GM18870 (cell line): Measurements from ENCODE around the gene CDK16.
"Not testable (repeated sequence)": the region's sequence is repeated elsewhere in the genome, so short reads cannot be mapped to it uniquely, and the experiment has no call there.

ENCODE experiments used
- ATAC-seq: cut with Tn5 transposase; IDR thresholded peaks from one replicate; pipeline ENCODE4 v1.9.1; 2021; ENCODE audit warnings: moderate library complexity; ENCODE audit not compliant: unreplicated experiment

The CDK16 gene

DNA sequence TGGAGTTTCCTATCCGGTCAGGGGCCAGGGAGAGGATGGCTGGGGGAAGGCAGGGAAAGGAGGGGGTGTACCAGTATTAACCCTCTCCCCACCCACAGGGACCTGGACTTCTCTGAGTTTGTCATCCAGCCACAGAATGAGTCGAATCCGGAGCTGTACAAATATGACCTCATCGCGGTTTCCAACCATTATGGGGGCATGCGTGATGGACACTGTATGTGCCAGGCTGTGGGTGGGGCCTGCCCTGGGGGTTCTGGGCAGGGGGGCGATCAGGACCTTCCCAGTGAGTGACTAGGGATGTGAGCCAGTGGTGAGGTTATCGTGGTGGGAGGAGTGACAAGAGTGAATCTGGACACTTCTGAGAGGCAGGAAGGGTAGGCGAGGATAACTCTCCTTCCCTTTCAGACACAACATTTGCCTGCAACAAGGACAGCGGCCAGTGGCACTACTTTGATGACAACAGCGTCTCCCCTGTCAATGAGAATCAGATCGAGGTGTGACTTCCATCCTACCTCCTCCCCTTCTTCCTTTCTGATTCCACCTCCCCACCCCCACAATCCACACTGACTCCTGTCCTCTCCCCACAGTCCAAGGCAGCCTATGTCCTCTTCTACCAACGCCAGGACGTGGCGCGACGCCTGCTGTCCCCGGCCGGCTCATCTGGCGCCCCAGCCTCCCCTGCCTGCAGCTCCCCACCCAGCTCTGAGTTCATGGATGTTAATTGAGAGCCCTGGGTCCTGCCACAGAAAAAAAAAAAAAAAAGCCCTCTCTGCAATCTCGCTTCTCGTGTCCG lies 28.9 kb downstream of the CDK16 start:
- no peak for ATAC-seq

DNA sequence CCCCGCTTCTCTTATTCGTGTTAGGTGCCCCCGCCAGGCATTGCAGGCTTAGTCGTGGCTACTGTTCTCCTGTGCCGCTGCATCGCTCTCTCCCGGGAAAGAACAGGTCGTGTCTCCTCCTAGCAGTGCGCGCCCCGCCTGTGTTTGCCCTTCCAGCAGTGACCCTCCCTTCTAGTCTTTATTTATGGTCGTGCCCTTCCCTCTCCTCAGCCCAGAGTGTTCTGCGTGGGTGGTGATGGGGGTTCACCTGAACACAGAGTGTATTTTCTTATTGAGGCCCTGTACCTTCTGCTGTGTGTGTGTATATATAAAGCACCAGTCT lies 29.5 kb downstream of the CDK16 start:
- ATAC-seq: no peak

DNA sequence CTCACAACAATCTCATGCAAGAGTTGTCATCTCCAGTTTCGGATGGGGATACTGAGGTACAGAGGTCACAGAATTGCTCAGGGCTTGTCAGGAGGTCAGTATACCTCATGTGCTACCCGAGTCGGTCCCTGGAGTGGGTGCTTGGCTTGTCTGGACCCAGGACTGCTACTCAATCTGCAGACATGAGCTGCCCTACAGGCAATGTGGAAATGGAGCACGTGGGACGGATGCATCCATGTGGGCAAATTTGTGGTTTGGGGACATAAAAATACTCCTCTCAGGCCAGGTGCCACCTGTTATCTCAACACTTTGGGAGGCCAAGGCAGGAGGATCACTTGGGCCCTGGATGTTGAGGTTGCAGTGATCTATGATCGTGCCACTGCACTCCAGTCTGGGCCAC lies 30.1 kb downstream of the CDK16 start:
- no peak for ATAC-seq

DNA sequence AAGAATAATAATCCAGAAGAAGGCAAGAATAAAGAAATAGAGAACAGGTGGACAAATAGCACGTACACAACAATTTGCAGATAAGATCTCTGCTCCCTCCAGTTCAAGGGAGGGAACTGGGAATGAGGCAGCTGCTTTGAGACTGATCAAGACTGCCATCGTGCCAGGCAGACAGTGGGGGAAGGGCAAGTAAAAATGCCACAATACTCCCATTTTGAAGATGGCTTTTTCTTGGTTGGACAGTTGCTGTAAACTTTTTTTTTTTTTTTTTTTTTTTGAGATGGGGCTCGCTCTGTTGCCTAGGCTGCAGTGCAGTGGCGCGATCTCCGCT lies 31.5 kb downstream of the CDK16 start:
- ATAC-seq: no peak

DNA sequence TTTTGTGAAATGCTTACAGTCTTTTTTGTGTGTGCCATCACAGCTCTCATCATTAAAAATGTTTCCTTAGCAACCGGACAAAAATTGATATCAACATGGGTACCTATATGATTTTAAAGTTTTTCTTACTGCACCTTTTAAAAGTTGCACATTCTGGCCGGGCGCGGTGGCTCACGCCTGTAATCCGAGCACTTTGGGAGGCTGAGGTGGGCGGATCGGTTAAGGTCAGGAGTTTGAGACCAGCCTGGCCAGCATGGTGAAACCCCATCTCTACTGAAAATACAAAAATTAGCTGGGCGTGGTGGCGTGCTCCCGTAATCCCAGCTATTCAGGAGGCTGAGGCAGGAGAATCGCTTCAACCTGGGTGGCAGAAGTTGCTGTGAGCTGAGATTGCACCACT lies 39.1 kb downstream of the CDK16 start:
- ATAC-seq: not testable (repeated sequence)

DNA sequence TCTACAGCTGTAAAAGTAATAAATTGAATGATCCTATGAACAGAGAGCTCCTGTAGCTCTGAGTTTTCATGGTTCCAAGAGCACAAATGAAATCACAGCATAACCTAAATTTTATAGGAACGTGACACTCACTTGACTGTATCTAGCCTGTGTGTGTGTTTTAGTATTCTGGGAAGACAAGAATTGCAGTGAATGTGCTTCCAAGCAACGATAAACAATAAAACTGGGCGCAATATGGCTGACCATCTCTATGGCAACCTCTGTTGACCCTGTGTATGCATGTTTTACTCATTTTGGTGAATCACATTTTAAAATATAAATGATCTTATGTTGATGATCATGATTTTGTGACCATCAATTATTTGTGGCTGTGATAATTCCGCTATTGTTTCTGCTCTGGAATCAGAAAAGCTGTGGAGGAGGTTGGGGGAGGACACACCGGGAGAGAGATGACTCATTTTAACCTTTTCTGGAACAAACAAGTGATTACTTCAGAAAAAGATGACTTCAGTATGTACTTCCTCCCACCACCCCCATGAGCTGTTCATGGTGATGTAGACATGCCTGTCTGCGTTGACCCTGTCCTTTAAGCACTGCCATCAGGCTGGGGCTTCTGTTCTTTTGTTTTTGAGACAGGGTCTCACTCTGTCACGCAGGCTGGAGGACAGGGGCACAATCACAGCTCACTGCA lies 46.1 kb downstream of the CDK16 start:
- ATAC-seq: no peak

DNA sequence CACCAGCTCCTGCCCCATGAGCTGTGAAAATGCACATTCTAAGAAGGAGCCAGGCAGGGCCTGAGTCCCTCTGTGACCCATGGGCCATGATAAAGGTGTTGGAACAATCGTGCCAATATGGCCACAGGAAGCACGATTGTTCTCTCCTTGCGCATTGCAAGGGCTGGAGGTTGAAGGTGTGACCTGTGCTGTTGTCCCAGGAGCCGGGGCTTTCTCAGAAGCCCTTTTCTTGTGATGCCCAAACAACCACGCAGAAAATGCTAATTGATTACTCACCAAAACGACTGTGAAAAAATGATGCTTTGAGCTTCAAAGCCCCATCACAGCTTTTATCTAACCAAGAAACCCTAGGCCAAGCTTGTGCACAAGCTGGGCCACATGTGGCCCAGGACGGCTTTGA lies 48.2 kb downstream of the CDK16 start:
- no peak for ATAC-seq

DNA sequence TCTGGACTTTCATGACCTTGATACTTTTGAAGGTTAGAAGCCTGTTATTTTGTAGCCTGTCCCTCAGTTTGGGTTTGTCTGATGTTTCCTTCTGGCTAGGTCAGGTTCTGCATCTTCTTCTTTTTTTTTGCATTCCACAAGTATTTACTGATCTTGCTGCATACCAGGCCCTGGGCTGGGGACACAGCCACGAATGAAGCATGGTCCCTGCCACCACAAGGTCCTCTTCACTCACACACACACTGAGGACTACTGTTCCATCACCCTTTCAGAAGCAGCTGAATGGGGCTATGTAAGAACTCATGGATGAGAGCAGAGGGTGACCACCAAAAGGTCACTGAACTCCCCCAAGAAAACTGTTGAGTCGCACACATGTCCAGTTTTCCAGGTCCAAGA lies 53.5 kb downstream of the CDK16 start:
- ATAC-seq: no peak

DNA sequence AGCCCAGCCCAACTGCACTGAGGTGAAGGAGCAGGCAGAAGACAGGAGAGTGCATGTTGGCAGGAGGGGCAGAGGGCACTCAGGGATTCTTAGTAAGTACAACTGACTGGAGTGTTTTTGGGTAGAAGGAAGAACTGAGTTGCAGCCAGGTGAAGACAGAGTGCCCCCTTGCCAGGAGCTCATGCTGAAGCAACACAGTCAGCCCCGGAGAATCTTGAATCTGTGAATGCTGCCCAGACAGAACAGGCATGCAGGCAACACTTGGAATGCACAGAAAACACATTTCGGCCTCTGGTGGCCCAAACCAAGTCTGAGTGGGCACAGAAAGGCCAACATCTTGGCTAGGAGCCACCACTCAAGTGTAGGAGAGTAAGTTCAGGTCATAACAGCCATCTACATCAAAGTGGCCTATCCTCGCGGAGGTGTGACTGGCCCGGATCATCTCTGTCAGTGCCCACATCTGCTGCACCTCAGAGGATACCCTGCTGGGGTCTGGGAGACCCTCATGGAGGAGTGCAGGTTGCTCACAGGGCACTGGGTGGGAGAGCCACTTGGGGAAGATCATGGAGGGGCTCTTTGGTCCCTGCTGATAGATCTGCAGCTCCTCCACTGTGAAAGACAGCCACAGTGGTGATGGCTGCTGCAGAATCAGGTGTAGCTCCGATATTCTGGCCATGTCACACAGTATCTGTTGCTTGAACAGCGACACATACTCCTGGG lies 54.7 kb downstream of the CDK16 start:
- no peak for ATAC-seq

DNA sequence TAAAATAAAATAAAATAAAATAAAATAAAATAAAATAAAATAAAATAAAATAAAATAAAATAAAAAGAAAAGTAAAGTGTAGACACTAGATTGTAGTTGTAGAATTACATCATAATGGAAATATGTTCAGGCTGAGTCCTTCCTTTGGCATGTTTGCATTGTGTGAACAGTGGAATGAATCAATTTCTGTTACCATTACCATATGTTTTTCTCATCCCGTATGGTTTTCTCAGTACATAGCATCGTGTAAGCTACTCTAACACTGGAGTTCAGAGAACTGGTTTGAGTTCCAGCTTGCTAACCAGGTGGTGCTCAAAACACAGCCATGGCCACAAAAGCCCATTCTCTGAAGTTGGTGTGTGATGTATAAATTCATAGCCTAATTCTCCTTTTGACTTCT lies 60.2 kb downstream of the CDK16 start:
- ATAC-seq: no peak
